Measurements from ENCODE around the gene GLTP. TPM values are rescaled to one million over a fixed set of nuclear protein-coding genes. Genes with fewer than 3 reads are reported as not detected.
A peak's percentile ranks its signal among the peaks of the same experiment; 100 is the strongest.
"Not testable (repeated sequence)": the region's sequence is repeated elsewhere in the genome, so short reads cannot be mapped to it uniquely, and the experiment has no call there.

The GLTP gene, protein sequence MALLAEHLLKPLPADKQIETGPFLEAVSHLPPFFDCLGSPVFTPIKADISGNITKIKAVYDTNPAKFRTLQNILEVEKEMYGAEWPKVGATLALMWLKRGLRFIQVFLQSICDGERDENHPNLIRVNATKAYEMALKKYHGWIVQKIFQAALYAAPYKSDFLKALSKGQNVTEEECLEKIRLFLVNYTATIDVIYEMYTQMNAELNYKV
- polyA plus RNA-seq (2012; ENCODE audit: insufficient read depth, insufficient read length) = 41.5 TPM

DNA sequence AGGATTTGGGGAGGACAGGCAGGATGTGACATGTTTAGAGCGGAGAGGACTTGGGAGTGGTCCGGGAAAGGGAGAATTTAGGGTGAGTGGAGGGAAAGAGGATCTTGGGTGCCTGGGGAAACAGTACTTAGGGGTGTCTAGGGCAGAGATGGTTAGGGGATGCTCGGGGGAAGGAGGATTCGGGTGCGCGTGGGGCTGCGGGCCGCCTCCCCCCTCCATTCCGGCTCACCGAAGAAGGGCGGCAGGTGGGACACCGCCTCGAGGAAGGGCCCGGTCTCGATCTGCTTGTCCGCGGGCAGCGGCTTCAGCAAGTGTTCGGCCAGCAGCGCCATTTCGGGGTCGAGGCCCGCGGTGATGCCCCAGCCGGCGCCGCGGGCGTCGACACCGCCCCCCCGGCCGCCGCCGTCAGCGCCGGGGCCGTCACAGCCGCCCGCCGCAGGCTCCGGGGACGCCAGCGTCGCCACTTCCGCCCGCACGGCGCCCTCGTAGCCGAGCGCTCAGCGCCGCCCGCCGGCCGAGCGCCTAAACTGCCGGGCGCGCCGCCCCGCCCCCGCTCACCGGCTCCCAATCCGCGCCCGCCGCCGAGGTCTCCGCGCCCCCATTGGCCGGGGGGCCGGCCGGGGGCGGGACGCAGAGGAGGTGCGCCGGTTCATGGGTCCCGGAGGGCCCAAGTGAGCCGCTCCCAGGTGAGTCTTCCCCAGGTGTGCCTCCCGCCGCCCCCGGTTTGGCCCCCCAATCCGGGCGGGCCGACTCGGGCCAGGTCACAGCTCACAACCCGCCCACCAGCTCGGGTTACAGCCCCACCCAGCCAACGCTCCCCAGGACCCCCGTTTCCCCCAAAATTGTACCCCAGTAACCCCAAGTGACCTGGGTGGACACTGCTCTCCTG, at the start of gene GLTP:
Gene GLTP, minus strand, starts transcription at position 499 of the 889 bp plus-strand sequence. Its CDS starts 167 bp downstream, at position 332.
- H3K4me3 ChIP-seq (ENCODE audit: low read length) = peak within 1 kb of the TSS; percentile 74
- peak; percentile 63 for DNase-seq (ENCODE audit: low read depth, low spot score)

DNA sequence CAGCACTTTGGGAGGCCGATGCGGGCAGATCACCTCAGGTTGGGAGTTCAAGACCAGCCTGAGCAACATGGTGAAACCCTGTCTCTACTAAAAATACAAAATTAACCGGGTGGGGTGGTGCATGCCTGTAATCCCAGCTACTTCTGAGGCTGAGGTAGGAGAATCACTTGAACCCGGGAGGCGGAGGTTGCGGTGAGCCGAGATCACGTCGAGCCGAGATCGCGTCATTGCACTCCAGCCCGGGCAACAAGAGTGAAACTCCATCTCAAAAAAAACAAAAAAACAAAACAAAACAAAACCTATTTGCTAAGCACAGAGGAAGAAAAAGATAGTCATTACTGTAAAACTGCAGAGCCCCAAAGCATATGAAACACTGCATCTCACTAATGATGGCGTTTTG, 49.0 kb upstream of the GLTP start:
- not testable (repeated sequence) for H3K4me3 ChIP-seq (ENCODE audit: low read length); DNase-seq (ENCODE audit: low read depth, low spot score)

DNA sequence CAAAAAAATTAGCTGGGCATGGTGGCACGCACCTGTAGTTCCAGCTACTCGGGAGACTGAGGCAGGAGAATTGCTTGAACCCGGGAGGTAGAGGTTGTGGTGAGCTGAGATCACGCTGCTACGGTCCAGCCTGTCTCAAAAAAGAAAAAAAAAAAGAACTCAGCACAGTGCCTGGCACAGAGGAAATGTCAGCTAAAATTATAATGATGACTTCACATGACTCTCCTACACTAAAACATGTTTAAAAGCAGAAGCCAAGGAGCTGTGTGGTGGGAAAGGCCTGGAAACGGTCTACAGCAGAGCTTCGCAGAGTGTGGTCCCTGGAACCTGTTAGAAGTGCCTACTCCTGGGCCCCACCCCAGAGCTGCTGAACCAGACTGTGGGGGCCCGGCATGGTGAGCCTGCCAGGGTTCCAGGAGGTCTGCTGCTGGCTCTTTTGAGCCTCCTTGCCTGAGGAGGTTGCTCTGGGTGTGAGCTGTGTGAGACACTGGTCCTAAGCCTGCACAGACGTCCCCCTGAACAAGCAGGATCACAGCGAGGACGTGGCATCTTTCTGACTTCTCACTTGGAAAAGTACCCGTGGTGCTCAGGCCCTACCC, 47.8 kb upstream of the GLTP start:
- no peak for DNase-seq (ENCODE audit: low read depth, low spot score)
- no peak overlapping the region for H3K4me3 ChIP-seq (ENCODE audit: low read length)

DNA sequence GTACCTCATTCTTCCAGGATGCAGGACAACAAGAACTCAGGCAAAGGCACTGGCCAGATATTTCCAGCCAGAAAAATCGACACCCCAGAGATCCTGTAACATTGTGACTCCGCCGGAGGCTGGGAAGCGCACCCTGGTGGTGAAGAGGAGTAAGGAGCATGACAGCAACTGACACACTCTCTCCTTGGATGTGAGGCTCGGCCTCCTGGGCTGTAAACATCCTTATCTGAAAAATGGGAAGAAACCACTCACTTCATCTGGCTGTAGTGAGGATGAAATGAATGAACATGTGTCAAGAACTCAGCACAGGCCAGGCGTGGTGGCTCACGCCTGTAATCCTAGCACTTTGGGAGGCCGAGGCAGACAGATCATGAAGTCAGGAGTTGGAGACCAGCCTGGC, 47.3 kb upstream of the GLTP start:
- peak; percentile 27 for DNase-seq (ENCODE audit: low read depth, low spot score)
- no peak overlapping the region for H3K4me3 ChIP-seq (ENCODE audit: low read length)

DNA sequence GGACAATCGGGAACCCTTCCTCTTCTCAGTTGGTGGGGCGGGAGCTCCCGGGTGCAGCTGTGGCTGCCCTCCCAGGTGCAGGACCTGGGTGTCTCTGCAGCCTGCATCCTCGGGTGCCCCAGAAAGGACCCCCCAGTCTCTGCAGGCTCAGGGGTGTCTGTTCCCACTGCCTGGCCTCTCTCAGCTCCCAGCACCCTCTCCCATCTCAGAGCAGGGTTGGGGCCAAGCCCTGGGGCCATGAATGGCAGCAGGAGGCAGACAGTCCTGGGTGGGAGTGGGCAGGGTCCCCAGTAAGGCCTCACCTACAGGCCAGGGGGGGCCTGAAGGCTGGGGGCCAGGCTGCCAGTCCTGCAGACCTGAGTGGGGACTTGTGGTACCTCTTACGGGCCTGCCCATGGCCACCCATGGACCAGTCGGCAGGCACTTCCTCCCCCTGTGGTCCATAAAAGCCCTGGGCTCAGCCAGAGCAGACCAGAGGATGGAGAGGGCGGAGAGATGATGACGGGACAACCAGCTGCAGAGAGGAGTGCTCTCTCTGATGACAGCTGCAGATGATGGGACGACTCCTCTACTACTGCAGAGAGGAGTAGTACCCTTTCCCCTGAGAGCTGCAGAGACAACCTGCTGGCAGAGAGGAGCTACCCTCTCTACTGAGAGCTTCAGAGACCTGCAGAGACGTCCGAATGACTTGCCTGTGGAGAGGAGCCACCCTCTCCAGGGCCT, 46.3 kb upstream of the GLTP start:
- H3K4me3 ChIP-seq (ENCODE audit: low read length) = no peak overlapping the region
- DNase-seq (ENCODE audit: low read depth, low spot score) = no peak

DNA sequence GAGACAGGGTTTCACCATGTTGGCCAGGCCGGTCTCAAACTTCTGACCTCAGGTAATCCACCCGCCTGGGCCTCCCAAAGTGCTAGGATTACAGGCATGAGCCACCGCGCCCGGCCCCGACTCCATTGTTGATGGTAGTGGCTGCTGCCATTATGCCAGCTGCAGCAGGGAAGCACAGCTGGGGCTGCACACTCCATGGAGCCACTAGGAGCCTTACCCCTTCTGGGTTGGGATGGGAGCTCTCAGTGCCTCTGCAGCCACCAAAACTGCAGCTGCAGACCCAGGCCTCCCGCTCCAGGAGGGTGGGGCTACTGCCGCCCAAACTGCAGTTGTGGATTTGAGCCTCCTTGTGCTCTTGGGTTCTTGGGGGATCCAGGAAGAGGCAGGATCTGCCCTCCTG, 45.7 kb upstream of the GLTP start:
- no peak for DNase-seq (ENCODE audit: low read depth, low spot score)

DNA sequence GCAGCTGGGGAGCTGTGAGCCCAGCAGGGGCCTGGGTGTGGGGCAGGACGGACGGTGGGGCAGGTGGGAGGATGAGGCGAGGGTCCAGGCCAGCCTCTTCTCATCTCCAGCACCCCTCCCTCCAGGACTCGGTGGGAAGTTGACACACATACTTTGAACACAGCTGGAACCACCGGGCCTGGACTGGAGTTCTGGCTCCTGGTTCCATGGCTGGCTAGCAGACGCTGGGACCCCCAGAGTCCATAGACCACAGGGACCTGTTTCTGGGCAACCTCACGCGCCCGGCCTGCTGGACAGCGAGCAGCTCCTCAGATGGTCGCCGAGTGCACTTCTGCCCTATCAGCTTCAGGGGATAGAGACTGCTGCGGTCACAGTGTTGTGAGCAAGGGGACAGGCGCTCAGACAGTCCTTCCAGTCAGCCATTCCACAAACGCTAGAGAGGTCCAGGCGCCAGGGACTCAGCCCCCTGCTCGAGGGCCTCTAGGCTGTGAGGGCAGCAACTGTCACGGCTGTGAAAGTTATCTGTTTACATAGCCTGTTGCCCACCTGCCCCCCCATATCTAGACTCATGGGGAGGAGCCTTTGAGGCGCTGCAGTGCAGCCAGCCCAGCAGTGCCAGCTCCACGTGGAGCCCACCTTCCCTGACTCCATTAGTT, 45.0 kb upstream of the GLTP start:
- H3K4me3 ChIP-seq (ENCODE audit: low read length) = no peak overlapping the region
- no peak for DNase-seq (ENCODE audit: low read depth, low spot score)

More for the DNA sequence above, 45.7 kb upstream of the GLTP start:
- H3K4me3 ChIP-seq (ENCODE audit: low read length) = no peak overlapping the region

DNA sequence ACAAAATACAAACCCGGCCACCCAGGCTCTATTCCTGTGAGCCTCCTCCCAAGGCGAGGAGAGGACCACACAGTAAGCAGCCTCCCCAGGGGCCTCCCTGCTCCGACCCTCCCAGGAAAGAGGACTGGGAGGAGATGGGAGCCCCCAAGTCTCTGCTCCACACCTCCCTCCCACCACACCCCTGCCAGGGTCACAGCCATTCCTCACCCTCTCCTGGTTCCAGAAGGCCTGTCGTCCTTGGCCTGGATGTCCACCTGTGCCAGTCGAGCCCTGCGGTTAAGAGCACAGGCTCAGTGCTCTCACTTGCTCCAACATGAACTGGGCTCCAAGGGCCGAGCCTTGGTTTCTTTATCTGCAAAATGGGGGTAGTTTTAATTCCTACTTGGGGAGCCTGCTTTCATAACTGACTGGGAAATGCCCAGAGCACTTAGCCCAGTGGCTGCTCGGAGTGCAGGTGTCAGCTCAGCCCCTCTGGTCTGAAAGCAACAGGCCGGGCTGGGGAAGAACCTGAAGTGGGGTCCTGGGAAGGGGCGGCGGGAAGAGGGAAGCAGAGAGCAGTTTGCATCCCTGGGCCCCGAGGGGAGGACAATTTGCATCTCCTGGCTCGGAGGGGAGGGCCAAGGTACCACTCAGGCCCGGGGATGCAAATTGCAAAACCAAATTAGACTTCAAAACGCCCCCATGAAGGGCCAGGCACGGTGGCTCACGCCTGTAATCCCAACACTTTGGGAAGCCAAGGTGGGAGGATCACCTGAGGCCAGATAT, 43.3 kb upstream of the GLTP start:
- no peak overlapping the region for H3K4me3 ChIP-seq (ENCODE audit: low read length)
- no peak for DNase-seq (ENCODE audit: low read depth, low spot score)

DNA sequence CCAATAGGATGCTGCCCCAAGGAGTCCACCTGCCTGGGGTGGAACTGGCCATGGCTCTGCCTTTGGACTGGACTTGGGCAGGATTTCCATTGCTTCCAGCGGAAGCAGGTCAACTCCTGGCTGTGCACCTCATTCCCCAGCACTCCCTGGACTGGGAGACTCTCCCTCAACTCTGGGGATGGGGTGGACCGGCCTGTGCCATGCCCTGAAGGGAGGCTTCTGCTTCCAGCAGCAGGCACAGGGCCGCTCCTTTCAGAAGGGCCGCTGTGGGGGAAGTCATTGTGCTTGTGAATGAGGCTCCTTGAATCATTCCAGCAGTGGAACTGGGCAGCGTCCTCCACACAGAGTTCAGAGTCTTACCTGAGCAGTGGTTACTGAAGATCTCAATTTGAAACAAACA, 42.7 kb upstream of the GLTP start:
- no peak for DNase-seq (ENCODE audit: low read depth, low spot score)
- no peak overlapping the region for H3K4me3 ChIP-seq (ENCODE audit: low read length)

DNA sequence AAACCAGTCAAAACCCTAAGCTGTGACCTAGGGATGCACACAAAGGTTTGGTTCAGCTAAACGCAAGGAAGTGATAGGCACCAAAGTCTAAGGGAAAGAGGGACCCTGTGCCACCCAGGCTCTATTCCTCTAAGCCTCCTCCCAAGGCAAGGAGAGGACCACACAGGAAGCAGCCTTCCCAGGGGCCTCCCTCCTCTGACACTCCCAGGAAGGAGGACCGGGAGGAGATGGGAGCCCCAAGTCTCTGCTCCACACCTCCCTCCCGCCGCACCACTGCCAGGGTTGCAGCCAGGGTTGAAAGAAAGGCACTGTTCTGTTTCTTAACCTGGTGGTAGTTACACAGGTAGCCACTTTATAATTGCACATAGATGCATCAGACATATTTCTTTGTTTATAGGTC, 41.6 kb upstream of the GLTP start:
- H3K4me3 ChIP-seq (ENCODE audit: low read length) = no peak overlapping the region
- DNase-seq (ENCODE audit: low read depth, low spot score) = no peak

DNA sequence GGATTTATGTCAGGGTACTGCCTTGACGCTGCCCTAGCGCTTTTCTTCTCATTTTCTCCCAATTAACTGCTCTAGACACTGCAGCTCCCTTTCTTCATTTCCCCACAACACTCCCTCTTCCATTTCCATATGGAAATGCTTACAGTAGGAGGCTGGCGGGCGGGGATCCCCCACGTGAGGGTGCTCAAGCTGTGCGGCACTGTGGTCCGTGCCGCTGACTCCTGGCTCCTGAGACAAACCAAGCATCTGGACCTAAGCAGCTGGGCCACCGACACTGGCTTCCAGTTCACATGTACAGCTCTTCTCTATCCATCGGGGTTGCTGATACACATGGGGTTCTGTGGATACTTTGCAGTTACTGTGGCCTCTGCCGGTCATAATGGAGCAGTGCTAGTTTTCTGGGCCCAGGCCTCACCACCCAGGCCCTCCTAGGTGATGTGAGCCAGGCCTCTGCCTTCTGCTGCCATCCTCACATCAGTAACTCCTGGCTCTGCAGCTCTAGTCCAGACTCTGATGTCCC, 40.0 kb upstream of the GLTP start:
- no peak for DNase-seq (ENCODE audit: low read depth, low spot score)
- no peak overlapping the region for H3K4me3 ChIP-seq (ENCODE audit: low read length)

DNA sequence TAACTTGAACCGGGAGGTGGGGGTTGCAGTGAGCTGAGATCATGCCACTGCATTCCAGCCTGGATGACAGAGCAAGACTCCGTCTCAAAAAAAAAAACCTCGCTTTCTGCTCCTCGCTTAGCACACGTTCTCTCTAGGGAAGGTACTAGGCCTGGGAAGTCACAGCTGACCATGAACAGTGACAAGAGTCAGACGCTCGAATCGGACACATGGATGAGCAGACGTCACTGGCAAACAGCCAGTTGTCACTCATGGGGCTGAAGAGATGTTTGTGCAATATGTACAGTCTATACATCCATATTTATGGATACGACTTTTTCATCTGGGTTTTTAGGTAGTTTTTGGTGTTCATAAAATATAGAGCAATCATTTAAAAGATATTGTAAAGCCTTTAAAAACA, 39.1 kb upstream of the GLTP start:
- no peak overlapping the region for H3K4me3 ChIP-seq (ENCODE audit: low read length)
- no peak for DNase-seq (ENCODE audit: low read depth, low spot score)

DNA sequence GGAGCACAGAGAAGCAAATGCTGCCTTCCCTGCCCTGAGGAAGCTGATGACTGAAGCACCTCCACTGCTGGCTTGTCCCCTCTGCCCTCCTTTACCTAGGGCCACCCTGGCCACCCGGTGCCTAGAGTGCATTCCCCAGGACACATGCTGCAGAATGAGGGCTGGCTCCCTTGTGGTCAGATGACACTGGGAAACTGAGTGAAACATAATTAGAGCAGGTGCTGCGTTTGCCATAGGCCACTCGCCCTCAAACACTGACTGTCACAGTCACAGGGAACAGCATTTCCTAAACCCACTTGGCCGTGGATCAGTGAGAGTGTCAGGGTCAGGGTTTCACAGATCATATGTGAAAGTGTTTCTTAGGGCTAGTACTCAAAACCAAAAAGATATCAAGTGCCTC, 35.7 kb upstream of the GLTP start:
- H3K4me3 ChIP-seq (ENCODE audit: low read length) = no peak overlapping the region
- no peak for DNase-seq (ENCODE audit: low read depth, low spot score)

DNA sequence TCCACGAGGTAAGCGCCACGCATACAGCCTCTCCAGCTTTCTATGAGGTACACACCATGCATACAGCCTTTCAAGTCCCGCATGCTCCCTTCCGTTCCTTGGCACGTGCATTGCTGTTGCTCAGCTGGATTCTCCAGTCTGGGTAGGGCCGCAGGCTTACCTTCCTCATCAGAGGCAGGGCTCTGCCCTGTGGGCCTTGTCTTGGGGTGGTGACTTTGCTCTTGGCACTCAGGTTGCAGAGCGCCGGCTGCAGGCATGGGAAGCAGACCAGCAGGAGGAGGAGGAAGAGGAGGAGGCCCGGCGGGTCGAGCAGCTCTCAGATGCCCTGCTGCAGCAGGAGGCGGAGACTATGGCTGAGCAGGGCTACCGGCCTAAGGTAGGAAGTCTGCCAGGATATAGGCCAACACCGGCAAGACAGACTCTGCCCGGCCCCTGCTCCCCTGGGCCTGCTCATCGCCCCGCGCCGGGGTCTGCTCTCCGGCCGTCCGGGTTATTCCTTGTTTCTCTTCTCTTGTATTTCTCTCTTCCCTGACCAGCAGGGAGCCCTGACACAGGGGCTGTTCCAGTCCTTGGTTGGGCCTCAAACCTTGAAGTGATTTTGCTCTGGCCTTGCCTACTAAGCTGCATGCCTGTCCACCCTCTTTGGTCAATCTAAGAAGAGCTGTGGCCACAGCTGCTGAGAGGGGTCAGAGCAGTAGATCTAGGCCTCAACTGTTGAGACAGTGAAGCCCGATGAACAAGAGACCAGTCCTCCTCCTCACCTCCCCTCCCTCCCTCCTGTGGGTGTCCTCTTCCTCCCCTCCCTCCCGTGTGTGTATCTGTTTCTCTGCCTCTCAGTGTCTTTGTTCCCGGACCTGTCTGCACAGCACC, 35.1 kb upstream of the GLTP start:
- DNase-seq (ENCODE audit: low read depth, low spot score) = no peak
- no peak overlapping the region for H3K4me3 ChIP-seq (ENCODE audit: low read length)

DNA sequence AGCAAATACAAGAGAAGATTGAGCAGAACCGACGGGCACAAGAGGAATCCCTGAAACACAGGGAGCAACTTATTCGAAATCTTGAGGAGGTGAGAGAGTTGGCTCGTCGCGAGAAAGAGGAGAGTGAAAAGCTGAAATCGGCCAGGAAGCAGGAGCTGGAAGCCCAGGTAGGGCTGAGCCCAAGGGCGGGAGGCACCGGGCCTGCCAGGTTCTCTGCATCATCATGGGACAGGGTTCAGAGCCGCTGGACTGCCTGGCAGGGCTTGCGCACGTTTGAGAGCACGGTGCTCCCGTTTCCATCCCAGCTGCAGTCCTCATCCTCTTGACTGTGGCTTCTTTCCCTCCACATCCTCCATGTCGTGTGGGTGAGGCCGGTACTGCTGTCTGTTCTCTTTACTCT, 34.1 kb upstream of the GLTP start:
- H3K4me3 ChIP-seq (ENCODE audit: low read length) = no peak overlapping the region
- DNase-seq (ENCODE audit: low read depth, low spot score) = no peak

DNA sequence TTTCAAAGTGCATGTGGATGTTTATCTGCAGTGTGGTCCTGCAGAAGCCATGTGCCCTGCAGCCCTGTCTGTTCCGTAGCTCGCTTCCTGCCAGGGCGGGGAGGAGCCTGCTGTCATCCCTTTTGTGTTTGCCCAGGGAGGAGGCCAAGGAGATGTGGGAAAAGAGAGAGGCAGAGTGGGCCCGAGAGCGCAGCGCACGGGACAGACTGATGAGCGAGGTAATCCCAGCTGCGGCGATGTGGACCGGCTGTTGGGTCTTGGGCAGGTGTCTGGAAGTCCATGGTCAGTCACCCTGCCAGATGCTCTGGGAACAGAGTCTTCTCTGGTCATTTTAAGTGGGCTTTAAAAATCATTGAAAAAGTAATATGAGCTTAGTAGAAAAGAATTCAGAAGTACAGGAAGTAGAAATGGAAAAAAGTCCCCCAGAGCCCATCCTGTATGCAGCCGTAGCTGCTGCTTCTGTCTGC, 32.5 kb upstream of the GLTP start:
- DNase-seq (ENCODE audit: low read depth, low spot score) = no peak
- no peak overlapping the region for H3K4me3 ChIP-seq (ENCODE audit: low read length)

DNA sequence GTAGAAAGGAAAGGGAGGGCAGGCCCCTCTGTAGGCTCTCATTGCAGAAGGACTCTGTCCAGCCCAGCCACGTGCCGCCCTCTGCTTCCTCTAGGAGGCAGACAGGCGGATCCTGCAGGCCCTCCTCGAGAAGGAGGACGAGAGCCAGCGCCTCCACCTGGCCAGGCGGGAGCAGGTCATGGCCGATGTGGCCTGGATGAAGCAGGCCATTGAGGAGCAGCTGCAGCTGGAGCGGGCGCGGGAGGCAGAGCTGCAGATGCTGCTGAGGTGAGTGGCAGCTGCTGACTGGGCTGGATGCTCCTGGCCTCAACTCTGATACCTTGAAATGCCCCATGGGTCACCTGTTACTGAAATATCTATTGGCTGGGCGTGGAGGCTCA, 30.6 kb upstream of the GLTP start:
- no peak overlapping the region for H3K4me3 ChIP-seq (ENCODE audit: low read length)
- DNase-seq (ENCODE audit: low read depth, low spot score) = no peak
